Activated T-cell treated with anti-CD3 and anti-CD28 coated beads for 4 hours (primary cell): ENCODE data around the gene FAM83F.
"Not testable (repeated sequence)": the region's sequence is repeated elsewhere in the genome, so short reads cannot be mapped to it uniquely, and the experiment has no call there.

Experiments
- DNase-seq: peaks from one replicate; pipeline ENCODE4 v3.0.0-alpha.2; 2020

Gene FAM83F

GRCh38 chr22:40019100-40019499 lies 24.3 kb downstream of the FAM83F start:
- no peak for DNase-seq

GRCh38 chr22:40020956-40021355 lies 26.2 kb downstream of the FAM83F start:
- DNase-seq: no peak

GRCh38 chr22:40021401-40022000 lies 26.7 kb downstream of the FAM83F start:
- DNase-seq: no peak

DNA sequence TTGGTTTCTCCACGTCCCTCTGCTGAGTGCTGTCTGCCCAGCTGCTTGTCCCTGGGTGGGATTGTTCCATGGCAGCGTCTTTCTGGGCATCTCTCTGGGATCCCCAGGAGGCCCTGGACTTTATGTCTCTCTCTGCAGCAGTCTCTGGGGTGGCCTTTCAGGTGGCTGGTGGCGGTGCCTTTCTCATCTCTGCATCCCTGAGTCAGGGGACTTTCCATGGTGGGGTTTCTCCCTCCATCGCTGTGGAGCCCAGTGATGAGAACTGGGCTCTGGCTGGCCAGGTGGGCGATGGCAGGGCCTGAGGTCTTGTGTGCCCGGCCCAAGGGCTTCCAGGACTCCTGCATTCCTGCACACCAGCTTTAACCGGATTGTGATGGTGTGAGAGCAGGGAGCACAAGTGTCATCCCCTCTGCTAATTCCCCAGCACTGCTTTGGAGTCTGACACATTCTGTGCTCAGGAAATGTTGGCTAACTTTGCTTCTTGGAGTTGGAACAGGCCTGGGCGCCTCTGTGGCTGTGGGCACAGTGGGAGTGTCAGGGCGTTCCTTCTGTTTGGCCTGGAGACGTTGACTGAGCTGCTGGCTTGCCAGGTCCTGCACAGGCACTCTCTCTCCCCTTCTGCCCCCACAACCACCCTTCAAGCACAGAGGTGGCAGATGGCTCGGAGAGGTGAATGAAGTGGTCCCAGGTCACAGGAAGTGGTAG lies 27.9 kb downstream of the FAM83F start:
- DNase-seq: no peak

- no peak for DNase-seq
Observed at GRCh38 chr22:40023341-40023841, 28.6 kb downstream of the FAM83F start.

GRCh38 chr22:40024201-40025061 lies 29.7 kb downstream of the FAM83F start:
- peak; percentile 47 for DNase-seq

- not testable (repeated sequence) for DNase-seq
Observed at GRCh38 chr22:40025062-40025379, 30.3 kb downstream of the FAM83F start.

DNA sequence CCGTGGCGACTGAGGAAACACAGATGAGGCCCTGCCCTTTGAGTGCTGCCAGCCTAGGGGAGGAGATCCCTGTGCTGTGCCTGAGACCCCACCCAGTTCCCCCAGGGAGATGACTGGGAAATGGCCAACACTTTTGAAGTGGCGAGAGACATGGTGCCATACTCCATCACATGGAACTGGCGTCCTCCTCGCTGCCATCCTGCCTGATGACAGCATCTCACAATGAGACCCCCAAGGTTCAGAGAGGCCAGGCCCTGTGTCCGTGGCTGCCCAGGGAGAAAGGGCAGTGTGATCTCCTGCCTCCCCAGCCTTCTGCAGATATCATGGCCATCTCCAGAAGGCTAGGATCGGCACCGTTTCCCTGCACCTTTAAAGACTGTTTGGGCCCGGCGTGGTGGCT lies 31.1 kb downstream of the FAM83F start:
- DNase-seq: no peak

GRCh38 chr22:40026641-40027040 lies 31.9 kb downstream of the FAM83F start:
- DNase-seq: no peak

- DNase-seq: no peak
Observed at GRCh38 chr22:40027191-40028097, 32.7 kb downstream of the FAM83F start.

DNA sequence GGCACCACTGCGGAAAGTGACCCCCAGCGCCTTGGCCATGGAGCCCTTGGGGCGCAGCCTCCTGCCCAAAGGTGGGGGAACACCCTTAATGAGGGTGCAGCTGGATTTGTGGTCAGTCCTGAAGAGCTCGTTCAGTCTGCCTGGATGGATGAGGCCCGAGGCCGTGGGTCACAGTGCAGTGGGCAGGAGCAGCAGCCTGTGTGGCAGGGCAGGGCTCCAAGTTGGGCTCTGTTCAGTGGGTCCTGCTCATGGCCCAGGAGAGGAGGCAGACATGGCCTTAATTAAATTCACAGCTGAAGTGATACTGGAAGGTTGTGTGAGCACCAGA lies 33.3 kb downstream of the FAM83F start:
- no peak for DNase-seq

DNA sequence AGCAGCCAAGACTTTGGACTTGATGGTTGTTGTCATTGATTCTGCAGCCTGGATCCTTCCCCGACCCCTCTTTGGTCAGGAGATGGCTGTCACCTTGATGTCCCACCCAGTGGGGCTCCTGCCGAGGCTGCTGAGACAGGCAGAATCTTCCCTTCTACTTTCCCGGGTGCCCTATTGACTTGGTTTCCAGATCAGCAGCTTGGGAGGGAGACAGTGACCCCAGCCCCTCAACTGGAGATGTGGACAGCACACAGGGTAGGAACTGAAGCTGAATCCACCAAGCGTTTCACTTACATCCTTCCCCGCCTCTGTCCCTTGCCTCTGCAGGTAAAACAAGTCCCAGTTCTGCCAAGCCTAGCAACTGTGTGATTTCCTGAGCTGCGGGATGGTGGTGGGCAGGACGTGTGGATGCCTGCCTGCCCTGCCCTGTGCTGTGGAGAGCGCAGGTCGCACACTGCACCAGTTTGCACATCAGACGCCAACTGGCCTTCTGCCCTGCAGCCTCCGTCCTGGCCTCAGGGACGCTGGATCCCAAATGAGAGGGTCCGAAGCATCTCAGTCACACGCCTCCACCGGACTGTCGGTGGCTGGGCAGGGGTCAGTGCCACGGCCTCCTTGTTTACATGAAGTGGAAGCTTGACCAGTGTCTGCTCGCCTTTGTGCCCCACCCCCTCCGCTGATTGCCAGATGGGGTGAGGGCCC lies 34.6 kb downstream of the FAM83F start:
- DNase-seq: no peak

DNA sequence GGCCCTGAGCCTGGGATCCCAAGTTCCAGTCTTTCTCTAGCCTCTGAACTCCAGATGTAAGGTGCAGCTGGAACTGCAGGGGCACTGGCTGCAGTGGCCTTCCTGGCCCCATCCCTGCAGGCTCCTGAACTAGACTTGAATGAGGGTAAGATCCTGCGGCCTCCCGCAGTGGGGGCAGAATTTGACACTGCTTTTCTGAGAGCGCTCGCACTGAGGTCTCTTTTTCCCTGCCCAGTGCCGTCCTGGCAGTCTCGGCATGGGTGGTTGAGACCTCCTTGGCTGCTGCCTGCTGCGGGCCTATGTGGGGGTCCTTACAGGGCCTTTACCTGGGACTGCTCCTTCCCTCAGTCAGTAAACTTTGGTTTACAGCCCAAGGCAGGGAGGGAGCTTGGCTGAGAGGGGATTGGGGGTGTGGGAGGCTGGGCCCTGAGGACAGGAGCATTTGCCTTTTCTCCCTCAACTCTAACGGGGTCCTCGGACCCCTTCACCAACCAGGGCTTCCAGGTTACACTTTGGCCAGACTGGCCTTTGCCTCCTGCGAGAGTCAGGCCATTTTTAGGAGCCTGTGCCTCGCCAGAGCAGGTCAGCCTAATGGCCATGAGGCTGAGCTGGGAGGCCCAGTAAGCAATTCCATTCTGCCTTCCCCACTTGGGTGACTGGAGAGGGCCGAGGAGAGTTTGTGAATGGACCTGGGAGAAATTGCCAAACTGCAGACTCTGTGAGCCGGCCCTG lies 35.4 kb downstream of the FAM83F start:
- DNase-seq: no peak

GRCh38 chr22:40030758-40031095 lies 36.0 kb downstream of the FAM83F start:
- no peak for DNase-seq

GRCh38 chr22:40031766-40032470 lies 37.2 kb downstream of the FAM83F start:
- DNase-seq: no peak

DNA sequence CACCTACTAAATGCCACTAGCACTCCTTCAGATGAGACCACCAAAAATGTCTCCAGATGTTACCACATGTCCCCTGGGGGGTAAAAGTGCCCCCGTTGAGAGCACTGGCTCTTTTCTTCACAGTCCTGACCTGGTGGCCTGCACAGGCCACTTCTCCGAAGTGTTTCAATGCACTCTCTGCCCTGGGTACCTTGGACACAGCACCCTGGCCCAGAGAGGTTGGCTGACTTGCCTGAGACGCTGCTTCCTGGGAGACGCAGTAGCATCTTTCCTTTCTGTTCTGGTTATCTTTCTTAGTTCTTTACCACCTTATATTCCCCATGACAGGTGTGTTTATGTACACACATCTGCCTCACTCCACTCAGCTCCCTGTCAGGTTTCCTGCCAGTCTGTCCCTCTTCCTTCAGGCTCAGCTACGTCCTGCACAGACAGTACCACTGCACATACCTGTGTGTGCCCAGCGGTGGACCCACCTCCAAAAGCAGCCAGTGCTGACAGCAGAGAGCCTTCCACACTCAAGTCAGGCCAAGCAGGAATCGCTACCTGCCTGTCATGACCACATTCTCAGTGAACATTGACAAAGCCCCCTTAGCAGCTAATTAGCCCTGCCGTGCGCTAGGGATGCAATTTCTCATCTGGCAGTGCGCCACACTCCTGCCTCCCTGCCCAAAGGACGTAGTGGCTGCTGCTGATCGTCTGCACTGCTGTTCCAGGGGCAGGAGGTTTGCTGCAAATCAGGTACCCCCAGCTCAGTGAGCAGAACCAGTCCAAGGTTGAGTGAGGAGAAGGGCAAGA lies 39.0 kb downstream of the FAM83F start:
- no peak for DNase-seq

- DNase-seq: no peak
Observed at GRCh38 chr22:40035351-40035750, 40.6 kb downstream of the FAM83F start.

DNA sequence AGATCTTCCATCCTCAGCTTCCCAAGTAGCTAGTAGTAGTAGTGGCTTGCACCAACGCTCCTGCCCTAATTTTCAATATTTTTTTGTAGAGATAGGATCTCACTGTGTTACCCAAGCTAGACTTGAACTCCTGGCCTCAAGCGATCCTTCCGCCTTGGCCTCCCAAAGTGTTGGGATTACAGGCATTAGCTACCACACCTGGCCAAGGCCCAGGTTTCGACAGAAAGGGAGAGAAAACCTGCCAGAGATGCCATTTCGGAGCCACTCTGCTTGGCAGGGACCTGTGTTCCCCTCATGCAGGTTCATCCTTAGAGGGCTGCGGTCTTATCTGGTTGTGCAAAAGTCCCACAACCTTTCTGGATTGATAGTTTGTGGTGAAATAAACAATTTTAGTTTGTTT lies 41.4 kb downstream of the FAM83F start:
- DNase-seq: no peak

DNA sequence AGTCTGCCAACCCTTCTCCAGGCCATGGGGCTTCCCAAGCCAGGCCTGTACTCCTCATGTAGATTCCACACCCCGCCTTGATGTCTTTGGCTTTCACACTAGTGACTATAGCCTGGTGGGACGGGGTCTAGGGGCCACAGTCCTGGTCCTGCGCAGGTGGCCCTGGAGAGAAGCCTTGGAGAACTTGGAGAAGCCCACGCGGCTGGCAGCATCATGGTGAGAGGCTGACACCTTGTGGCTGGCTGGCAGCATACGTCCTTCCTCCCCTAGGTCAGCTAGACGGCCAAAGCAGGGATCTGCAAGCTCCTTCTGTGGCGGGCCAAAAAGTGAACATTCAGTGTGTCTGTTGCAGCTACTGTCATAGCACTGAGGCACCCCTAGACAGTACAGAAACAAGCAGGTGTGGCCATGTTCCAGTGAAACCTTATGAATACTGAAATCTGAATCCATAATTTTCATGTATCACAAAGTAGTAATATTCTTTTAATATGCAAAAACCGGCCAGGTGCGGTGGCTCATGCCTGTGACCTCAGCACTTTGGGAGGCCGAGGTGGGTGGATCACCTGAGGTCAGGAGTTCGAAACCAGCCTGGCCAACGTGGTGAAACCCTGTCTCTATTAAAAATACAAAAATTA lies 42.0 kb downstream of the FAM83F start:
- no peak for DNase-seq

- DNase-seq: no peak
Observed at GRCh38 chr22:40037320-40037719, 42.6 kb downstream of the FAM83F start.
